ENCODE data around the gene HIVEP3.

Gene HIVEP3

DNA sequence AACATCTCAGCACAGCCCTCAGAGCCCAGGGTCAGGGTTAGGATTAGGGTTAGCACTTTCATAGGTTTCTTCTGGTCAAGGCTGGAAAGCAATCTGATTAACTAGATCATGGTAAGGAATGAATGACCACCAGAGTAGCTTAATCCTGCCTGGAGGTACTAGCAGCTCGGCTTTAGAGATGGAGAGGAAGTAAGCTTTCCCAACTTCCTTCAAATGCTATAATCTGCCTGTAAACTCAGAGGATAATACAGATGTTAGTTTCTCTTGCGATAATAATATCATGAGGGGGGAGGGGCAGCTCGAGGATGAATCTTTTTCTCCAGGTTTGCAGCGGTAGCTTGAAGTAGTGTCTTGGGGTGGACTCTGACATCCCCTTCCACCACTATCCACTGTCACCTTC is 194.9 kb downstream of the HIVEP3 start:
- no peak for TF ChIP-seq CTCF (IDR thresholded peaks at IDR 0.05; ENCODE audit: low read depth, low read length, missing control alignments)

DNA sequence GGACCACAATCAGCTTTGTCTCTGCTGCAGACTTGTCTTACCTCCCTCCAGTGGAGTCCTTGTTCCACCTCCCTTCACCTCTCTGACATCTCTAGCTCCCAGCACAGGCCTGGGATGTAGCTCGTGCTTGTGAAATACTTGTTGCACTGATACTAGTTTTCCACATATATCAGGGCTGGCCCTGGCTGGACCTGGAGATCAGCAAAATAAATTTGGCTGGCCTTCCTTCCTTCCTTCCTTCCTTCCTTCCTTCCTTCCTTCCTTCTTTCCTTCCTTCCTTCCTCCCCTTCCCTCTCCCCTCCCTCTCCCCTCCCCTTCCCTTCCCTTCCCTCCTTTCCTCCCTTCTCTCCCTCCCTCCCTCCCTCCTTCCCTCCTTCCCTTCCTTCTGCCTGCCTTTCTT is 196.5 kb downstream of the HIVEP3 start:
- no peak for TF ChIP-seq CTCF (IDR thresholded peaks at IDR 0.05; ENCODE audit: low read depth, low read length, missing control alignments)

More for the DNA sequence above, 194.9 kb downstream of the HIVEP3 start:
- DNase-seq (ENCODE audit: low read depth) = no peak
- H3K4me3 ChIP-seq (ENCODE audit: low read depth, low read length) = no peak overlapping the region

GRCh38 chr1:41720861-41721410 is 197.8 kb downstream of the HIVEP3 start:
- no peak for DNase-seq (ENCODE audit: low read depth)
- TF ChIP-seq CTCF (IDR thresholded peaks at IDR 0.05; ENCODE audit: low read depth, low read length, missing control alignments) = no peak
- H3K4me3 ChIP-seq (ENCODE audit: low read depth, low read length) = no peak overlapping the region

More for the DNA sequence above, 196.5 kb downstream of the HIVEP3 start:
- no peak overlapping the region for H3K4me3 ChIP-seq (ENCODE audit: low read depth, low read length)
- no peak for DNase-seq (ENCODE audit: low read depth)

DNA sequence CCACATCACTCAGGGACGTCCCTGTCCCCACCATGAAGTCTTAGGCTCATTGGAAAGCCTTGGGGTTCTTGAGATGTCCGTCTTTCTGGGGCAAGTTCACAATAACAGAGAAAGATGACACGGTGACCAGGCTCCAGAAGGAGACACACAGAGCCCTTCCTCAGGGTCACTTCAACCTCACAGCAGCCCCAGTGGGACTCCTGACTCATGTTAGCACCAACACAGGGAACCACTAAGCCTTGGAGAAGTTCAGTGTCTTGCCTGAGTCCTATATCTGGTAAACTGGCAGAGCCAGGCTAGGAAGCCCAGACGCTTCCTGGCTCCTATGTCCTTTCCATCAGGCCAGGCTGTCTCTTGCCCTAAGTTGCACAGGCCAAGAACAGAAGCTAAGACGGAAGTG is 199.1 kb downstream of the HIVEP3 start:
- no peak overlapping the region for H3K4me3 ChIP-seq (ENCODE audit: low read depth, low read length)
- no peak for TF ChIP-seq CTCF (IDR thresholded peaks at IDR 0.05; ENCODE audit: low read depth, low read length, missing control alignments)
- no peak for DNase-seq (ENCODE audit: low read depth)

DNA sequence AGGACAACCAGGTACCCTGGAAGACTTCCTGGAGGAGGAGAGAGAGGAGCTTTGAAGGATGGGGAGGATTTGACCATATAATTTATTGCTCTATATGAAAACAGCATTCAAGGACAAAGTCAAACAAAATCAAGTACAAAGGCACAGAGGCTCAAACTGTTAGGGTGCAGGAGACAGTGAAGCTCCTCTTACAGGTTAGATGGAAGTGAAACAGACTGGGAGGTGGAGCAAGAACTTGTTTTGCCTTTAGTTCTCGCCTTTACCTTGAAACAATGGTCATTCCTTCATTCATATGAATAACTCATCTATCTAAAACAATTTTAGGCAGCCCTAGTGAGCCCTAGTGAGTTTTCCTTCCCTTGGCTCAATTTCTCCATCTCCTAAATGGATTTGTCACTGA is 199.6 kb downstream of the HIVEP3 start:
- no peak for DNase-seq (ENCODE audit: low read depth)
- H3K4me3 ChIP-seq (ENCODE audit: low read depth, low read length) = no peak overlapping the region
- no peak for TF ChIP-seq CTCF (IDR thresholded peaks at IDR 0.05; ENCODE audit: low read depth, low read length, missing control alignments)

GRCh38 chr1:41718497-41718896 is 200.2 kb downstream of the HIVEP3 start:
- TF ChIP-seq CTCF (IDR thresholded peaks at IDR 0.05; ENCODE audit: low read depth, low read length, missing control alignments) = no peak
- no peak overlapping the region for H3K4me3 ChIP-seq (ENCODE audit: low read depth, low read length)
- DNase-seq (ENCODE audit: low read depth) = no peak

All from GM12864 (cell line).